ENCODE results near the gene RHOV. TPM values are rescaled to one million over a fixed set of nuclear protein-coding genes. Genes with fewer than 3 reads are reported as not detected.

RHOV gene
- total RNA-seq, 1 experiment from 2014 or later = 6.0 TPM

- Histone ChIP-seq H3K27ac (ENCODE audit: low read depth, low read length) (no peak overlapping the region), H3K4me1 (ENCODE audit: control insufficient read depth in 1 of 2, insufficient read depth in 2 of 2, low read length in 2 of 2) (no peaks in the 10 kb centered on the region), H3K9me2 (ENCODE audit: insufficient read depth) (no peaks in the 10 kb centered on the region), H3K4me2 (ENCODE audit: low read length) (no peak overlapping the region), H3K4me3 (replicated peaks in 1 of 2; ENCODE audit: low read depth in 1 of 2, low read length in 2 of 2) (no peak overlapping the region), H3K79me2 (ENCODE audit: insufficient read depth, low read length) (no peaks in the 10 kb centered on the region), H2AFZ (ENCODE audit: low read depth, low read length, poor library complexity, severe bottlenecking) (no peak overlapping the region), H3K36me3 (ENCODE audit: control insufficient read depth in 1 of 2, insufficient read depth in 2 of 2, low read length in 2 of 2) (no peaks in the 10 kb centered on the region), H3K9ac (ENCODE audit: low read length) (no peak overlapping the region), H3K27me3 (ENCODE audit: insufficient read depth, low read length) (no peaks in the 10 kb centered on the region), H4K20me1 (ENCODE audit: insufficient read depth) (no peaks in the 10 kb centered on the region), H3K9me3 (ENCODE audit: control insufficient read depth in 1 of 2, insufficient read depth in 1 of 2, low read depth in 1 of 2, low read length in 2 of 2) (no peaks in the 10 kb centered on the region)
- ATAC-seq (no peak), DNase-seq (ENCODE audit: low read depth, low spot score) (no peak)
- ChIA-PET POLR2A (interaction anchor here (0.6 to 1.2 kb wide), 2 partner anchors 11 to 632 kb away, joined by 4 read pairs; partner anchors contain the start of gene DLL4), RAD21 (ENCODE audit: low non-redundant PET in 1 of 2, low total read pairs in 2 of 2, uncharacterized antibody in 2 of 2, unreplicated experiment in 2 of 2) (no interaction called here), CTCF (interaction anchor here (0.8 kb wide), 1 partner anchor 23 kb away, joined by 3 read pairs; the partner anchor contains the start of gene VPS18)
- BruUV-seq (replicated peaks) = no TSS peak
- TF ChIP-seq ZBTB33 (IDR thresholded peaks at IDR 0.05; ENCODE audit: extremely low read depth, insufficient replicate concordance, low read length) = no peak
- TF ChIP-seq ELF1 (IDR thresholded peaks at IDR 0.05; ENCODE audit: borderline replicate concordance, low read depth) = no peak
- no peak for TF ChIP-seq POLR2AphosphoS5 (IDR thresholded peaks at IDR 0.05; ENCODE audit: low read depth, low read length)
- no peak for TF ChIP-seq EZH2 (IDR thresholded peaks at IDR 0.05)
- no peak for TF ChIP-seq CBX3 (IDR thresholded peaks at IDR 0.05; ENCODE audit: low read depth)
- TF ChIP-seq TCF7L2 (IDR thresholded peaks at IDR 0.05; ENCODE audit: borderline replicate concordance, extremely low read depth, insufficient read depth, insufficient read length) = no peak
- no peak for TF ChIP-seq EZH2phosphoT487 (IDR thresholded peaks at IDR 0.05; ENCODE audit: borderline replicate concordance)
- no peak for TF ChIP-seq MAX (IDR thresholded peaks at IDR 0.05)
- no peak for TF ChIP-seq SP1 (IDR thresholded peaks at IDR 0.05; ENCODE audit: low read depth)
- no peak for TF ChIP-seq CEBPB (IDR thresholded peaks at IDR 0.05; ENCODE audit: low read depth)
- no peak for TF ChIP-seq YY1 (IDR thresholded peaks at IDR 0.05; ENCODE audit: extremely low read depth, insufficient replicate concordance, low read depth, low read length)
- TF ChIP-seq FOSL1 (IDR thresholded peaks at IDR 0.05; ENCODE audit: low read depth) = no peak
- no peak for TF ChIP-seq JUND (IDR thresholded peaks at IDR 0.05)
- TF ChIP-seq RAD21 (IDR thresholded peaks at IDR 0.05; ENCODE audit: low read depth) = no peak
- no peak for TF ChIP-seq ATF3 (IDR thresholded peaks at IDR 0.05)
- TF ChIP-seq ZFX (IDR thresholded peaks at IDR 0.05) = no peak
- TF ChIP-seq SRF (IDR thresholded peaks at IDR 0.05; ENCODE audit: low read depth) = no peak
- TF ChIP-seq REST (IDR thresholded peaks at IDR 0.05; ENCODE audit: low read depth) = no peak
- no peak for TF ChIP-seq ZNF274 (IDR thresholded peaks at IDR 0.05; ENCODE audit: low read depth, low read length)
- no peak for TF ChIP-seq CTCF (IDR thresholded peaks at IDR 0.05 in 2 of 3, conservative IDR thresholded peaks at IDR 0.05 in 1 of 3; ENCODE audit: borderline replicate concordance in 1 of 3, insufficient read depth in 1 of 3, low read depth in 2 of 3, low read length in 2 of 3)
- intact Hi-C loops (cut with micrococcal nuclease) = no loop called here
Measured at GRCh38 chr15:40917585-40917984, 43.6 kb upstream of the RHOV start.
